ENCODE results near the gene GATAD2A.

DNA sequence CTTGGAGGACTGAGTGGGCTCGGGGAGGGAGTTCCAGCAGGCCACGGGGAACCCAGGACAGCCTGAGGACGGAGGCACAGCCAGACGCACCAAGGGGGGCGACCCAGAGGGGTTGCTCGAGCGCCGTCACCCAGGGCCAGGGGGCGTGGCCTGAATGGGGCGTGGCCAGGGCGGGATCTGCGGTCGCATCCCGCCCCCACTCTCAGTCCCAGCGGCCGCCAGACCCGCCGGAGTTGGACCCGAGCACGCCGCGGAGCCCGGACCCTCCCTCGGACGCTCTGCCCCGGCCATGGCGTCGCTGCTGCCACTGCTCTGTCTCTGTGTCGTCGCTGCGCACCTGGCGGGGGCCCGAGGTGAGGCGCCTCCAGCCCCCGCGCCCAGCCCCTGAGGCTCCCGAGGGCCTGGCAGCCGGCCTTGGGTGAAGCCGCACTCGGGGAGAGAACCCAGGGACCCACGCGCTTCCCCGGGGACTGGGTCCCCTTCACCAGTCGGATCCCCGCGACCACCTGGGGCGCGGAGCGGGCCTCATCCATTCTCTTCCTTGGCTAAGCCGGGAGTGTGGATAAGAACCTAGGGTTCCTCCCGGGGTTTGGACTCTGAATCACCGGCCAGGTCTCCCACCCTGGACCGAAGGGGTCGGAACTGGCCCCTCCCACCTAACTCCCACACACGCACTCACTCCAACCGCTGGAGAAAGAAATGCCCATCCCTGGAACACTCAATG lies 132.7 kb downstream of the GATAD2A start, which contains the start of gene CILP2:
- TF ChIP-seq CTCF (IDR thresholded peaks at IDR 0.05; ENCODE audit: low read depth, low read length) = no peak
- TF ChIP-seq POLR2A (IDR thresholded peaks at IDR 0.05; ENCODE audit: extremely low read depth, insufficient read length) = no peak
- TF ChIP-seq, protein P1, sequence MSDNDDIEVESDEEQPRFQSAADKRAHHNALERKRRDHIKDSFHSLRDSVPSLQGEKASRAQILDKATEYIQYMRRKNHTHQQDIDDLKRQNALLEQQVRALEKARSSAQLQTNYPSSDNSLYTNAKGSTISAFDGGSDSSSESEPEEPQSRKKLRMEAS (IDR thresholded peaks at IDR 0.05; ENCODE audit: low read depth, low read length) = no peak
- no peak for TF ChIP-seq MYC (IDR thresholded peaks at IDR 0.05; ENCODE audit: low read depth, low read length)
